ENCODE measurements around the gene MCRIP2.

The MCRIP2 gene

DNA sequence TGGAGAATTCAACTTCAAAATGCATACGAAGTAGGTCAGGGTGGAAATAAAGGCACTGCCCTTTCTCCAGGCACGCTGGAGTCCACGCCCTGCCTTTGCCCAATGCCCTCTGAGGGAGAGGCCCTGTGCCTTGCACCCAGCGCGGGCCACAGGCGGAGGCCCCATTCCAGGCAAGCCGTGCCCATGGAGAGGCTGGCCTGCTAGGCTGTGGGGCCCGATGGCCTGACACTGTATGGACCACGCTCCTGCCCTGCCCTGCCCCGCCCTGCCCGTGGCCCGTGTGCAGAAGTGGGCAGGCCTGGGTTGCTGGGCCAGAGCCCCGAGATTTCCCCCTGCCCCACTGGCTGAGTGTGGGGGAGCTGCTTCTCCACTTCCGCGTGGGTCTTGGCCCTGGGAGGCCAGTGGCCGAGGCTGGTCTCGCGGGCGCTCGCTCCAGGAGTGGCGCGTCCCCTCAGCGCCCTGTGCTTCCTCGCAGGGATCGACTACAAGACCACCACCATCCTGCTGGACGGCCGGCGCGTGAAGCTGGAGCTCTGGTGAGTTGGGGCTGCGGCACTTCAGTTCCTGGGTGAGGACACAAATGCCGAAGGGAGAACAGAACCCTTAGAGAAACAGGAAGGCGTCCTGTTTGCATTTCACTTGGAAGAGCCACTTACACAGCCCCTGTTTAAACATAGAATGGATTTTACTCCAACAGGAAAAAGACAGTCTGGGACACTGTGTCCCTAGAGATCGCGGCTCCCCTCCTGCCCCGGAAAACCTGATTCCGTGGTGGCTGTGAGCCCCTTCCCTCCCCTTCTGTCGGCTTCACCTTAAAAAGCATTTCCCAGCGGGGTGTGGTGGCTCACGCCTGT, 24.7 kb upstream of the MCRIP2 start:
- Histone ChIP-seq H2AFZ (ENCODE audit: low read length) (no peak overlapping the region), H3K27me3 (ENCODE audit: insufficient read depth, low read length, poor library complexity, severe bottlenecking) (no peaks in the 10 kb centered on the region), H3K9ac (ENCODE audit: low read depth, low read length, poor library complexity, severe bottlenecking) (no peak overlapping the region), H3K79me2 (ENCODE audit: insufficient read depth, low read length) (no peaks in the 10 kb centered on the region), H3F3A (ENCODE audit: low read depth) (no peaks in the 10 kb centered on the region), H3K36me3 (ENCODE audit: insufficient read depth, low read length) (no peaks in the 10 kb centered on the region), H3K4me2 (ENCODE audit: low read depth, low read length, poor library complexity, severe bottlenecking) (no peak overlapping the region), H4K20me1 (ENCODE audit: insufficient read depth, low read length, poor library complexity, severe bottlenecking) (no peaks in the 10 kb centered on the region), H3K4me1 (ENCODE audit: insufficient read depth, low read length, poor library complexity, severe bottlenecking) (no peaks in the 10 kb centered on the region), H3K9me3 (ENCODE audit: insufficient read depth, low read depth, low read length) (no peaks in the 10 kb centered on the region), H3K9me2 (replicated peaks; ENCODE audit: low read depth, low read length) (no peaks in the 10 kb centered on the region), H3K4me3 (ENCODE audit: low read length, poor library complexity, severe bottlenecking) (no peak overlapping the region)
- TF ChIP-seq CTCF (conservative IDR thresholded peaks at IDR 0.05; ENCODE audit: low read length) (no peak), EZH2phosphoT487 (IDR thresholded peaks at IDR 0.05; ENCODE audit: borderline replicate concordance) (no peak)

GRCh38 chr16:617855-618254, 23.8 kb upstream of the MCRIP2 start:
- H3K36me3 ChIP-seq (ENCODE audit: insufficient read depth, low read length) = no peaks in the 10 kb centered on the region
- H3K9me2 ChIP-seq (replicated peaks; ENCODE audit: low read depth, low read length) = no peaks in the 10 kb centered on the region
- no peaks in the 10 kb centered on the region for H4K20me1 ChIP-seq (ENCODE audit: insufficient read depth, low read length, poor library complexity, severe bottlenecking)
- no peaks in the 10 kb centered on the region for H3K4me1 ChIP-seq (ENCODE audit: insufficient read depth, low read length, poor library complexity, severe bottlenecking)
- no peak overlapping the region for H3K9ac ChIP-seq (ENCODE audit: low read depth, low read length, poor library complexity, severe bottlenecking)
- no peaks in the 10 kb centered on the region for H3F3A ChIP-seq (ENCODE audit: low read depth)
- TF ChIP-seq EZH2phosphoT487 (IDR thresholded peaks at IDR 0.05; ENCODE audit: borderline replicate concordance) (no peak), CTCF (conservative IDR thresholded peaks at IDR 0.05; ENCODE audit: low read length) (no peak)
- H3K9me3 ChIP-seq (ENCODE audit: insufficient read depth, low read depth, low read length) = no peaks in the 10 kb centered on the region
- no peak overlapping the region for H3K4me3 ChIP-seq (ENCODE audit: low read length, poor library complexity, severe bottlenecking)
- no peaks in the 10 kb centered on the region for H3K27me3 ChIP-seq (ENCODE audit: insufficient read depth, low read length, poor library complexity, severe bottlenecking)
- H3K79me2 ChIP-seq (ENCODE audit: insufficient read depth, low read length) = no peaks in the 10 kb centered on the region
- H3K4me2 ChIP-seq (ENCODE audit: low read depth, low read length, poor library complexity, severe bottlenecking) = no peak overlapping the region
- no peak overlapping the region for H2AFZ ChIP-seq (ENCODE audit: low read length)

GRCh38 chr16:619476-620100, 22.0 kb upstream of the MCRIP2 start:
- Histone ChIP-seq H3F3A (ENCODE audit: low read depth) (no peaks in the 10 kb centered on the region), H3K9me3 (ENCODE audit: insufficient read depth, low read depth, low read length) (no peaks in the 10 kb centered on the region)
- no peak for TF ChIP-seq CTCF (conservative IDR thresholded peaks at IDR 0.05; ENCODE audit: low read length)

More at GRCh38 chr16:619476-620100, 22.0 kb upstream of the MCRIP2 start:
- no peaks in the 10 kb centered on the region for H3K79me2 ChIP-seq (ENCODE audit: insufficient read depth, low read length)
- H3K4me1 ChIP-seq (ENCODE audit: insufficient read depth, low read length, poor library complexity, severe bottlenecking) = no peaks in the 10 kb centered on the region
- H3K27me3 ChIP-seq (ENCODE audit: insufficient read depth, low read length, poor library complexity, severe bottlenecking) = no peaks in the 10 kb centered on the region
- no peak overlapping the region for H3K9ac ChIP-seq (ENCODE audit: low read depth, low read length, poor library complexity, severe bottlenecking)
- H3K4me2 ChIP-seq (ENCODE audit: low read depth, low read length, poor library complexity, severe bottlenecking) = no peak overlapping the region
- no peaks in the 10 kb centered on the region for H4K20me1 ChIP-seq (ENCODE audit: insufficient read depth, low read length, poor library complexity, severe bottlenecking)
- no peak overlapping the region for H3K4me3 ChIP-seq (ENCODE audit: low read length, poor library complexity, severe bottlenecking)
- H3K36me3 ChIP-seq (ENCODE audit: insufficient read depth, low read length) = no peaks in the 10 kb centered on the region
- H2AFZ ChIP-seq (ENCODE audit: low read length) = no peak overlapping the region
- H3K9me2 ChIP-seq (replicated peaks; ENCODE audit: low read depth, low read length) = no peaks in the 10 kb centered on the region

All from Loucy (cell line).